ENCODE results near the gene STK35.

DNA sequence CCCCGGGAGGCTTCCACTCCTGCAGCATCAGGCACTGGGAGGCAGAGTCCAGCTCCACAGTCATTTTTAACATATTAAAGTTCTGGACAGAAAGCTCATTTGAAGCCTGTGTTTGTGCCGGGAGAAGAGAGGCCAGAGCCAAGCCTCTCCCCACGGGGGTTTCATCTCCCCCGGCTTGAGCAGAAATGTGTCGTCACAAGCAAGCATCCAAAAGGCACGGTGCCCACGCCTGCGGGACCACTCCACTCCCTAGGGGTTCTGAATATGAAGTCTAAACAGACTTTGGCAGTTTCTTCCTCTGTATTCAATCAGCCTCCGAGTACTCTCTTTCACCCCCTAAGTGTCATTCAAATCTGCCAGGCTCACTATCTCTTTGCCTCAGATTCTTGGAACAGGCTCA, 75.3 kb downstream of the STK35 start:
- TF ChIP-seq, protein P1, sequence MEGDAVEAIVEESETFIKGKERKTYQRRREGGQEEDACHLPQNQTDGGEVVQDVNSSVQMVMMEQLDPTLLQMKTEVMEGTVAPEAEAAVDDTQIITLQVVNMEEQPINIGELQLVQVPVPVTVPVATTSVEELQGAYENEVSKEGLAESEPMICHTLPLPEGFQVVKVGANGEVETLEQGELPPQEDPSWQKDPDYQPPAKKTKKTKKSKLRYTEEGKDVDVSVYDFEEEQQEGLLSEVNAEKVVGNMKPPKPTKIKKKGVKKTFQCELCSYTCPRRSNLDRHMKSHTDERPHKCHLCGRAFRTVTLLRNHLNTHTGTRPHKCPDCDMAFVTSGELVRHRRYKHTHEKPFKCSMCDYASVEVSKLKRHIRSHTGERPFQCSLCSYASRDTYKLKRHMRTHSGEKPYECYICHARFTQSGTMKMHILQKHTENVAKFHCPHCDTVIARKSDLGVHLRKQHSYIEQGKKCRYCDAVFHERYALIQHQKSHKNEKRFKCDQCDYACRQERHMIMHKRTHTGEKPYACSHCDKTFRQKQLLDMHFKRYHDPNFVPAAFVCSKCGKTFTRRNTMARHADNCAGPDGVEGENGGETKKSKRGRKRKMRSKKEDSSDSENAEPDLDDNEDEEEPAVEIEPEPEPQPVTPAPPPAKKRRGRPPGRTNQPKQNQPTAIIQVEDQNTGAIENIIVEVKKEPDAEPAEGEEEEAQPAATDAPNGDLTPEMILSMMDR (IDR thresholded peaks at IDR 0.05; ENCODE audit: poor library complexity, severe bottlenecking): no peak
- TF ChIP-seq MXI1 (conservative IDR thresholded peaks at IDR 0.05; ENCODE audit: poor library complexity, severe bottlenecking) (no peak), POLR2AphosphoS5 (IDR thresholded peaks at IDR 0.05) (no peak), EP300 (conservative IDR thresholded peaks at IDR 0.05; ENCODE audit: poor library complexity, severe bottlenecking) (no peak)
- TF ChIP-seq, protein P2, sequence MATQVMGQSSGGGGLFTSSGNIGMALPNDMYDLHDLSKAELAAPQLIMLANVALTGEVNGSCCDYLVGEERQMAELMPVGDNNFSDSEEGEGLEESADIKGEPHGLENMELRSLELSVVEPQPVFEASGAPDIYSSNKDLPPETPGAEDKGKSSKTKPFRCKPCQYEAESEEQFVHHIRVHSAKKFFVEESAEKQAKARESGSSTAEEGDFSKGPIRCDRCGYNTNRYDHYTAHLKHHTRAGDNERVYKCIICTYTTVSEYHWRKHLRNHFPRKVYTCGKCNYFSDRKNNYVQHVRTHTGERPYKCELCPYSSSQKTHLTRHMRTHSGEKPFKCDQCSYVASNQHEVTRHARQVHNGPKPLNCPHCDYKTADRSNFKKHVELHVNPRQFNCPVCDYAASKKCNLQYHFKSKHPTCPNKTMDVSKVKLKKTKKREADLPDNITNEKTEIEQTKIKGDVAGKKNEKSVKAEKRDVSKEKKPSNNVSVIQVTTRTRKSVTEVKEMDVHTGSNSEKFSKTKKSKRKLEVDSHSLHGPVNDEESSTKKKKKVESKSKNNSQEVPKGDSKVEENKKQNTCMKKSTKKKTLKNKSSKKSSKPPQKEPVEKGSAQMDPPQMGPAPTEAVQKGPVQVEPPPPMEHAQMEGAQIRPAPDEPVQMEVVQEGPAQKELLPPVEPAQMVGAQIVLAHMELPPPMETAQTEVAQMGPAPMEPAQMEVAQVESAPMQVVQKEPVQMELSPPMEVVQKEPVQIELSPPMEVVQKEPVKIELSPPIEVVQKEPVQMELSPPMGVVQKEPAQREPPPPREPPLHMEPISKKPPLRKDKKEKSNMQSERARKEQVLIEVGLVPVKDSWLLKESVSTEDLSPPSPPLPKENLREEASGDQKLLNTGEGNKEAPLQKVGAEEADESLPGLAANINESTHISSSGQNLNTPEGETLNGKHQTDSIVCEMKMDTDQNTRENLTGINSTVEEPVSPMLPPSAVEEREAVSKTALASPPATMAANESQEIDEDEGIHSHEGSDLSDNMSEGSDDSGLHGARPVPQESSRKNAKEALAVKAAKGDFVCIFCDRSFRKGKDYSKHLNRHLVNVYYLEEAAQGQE (IDR thresholded peaks at IDR 0.05; ENCODE audit: borderline replicate concordance): no peak

Measured in neural cell (in vitro differentiated cells).